ENCODE results near the gene WDFY4.
A peak's percentile ranks its signal among the peaks of the same experiment; 100 is the strongest.

Gene WDFY4

GRCh38 chr10:48657416-48657815 lies 27.3 kb upstream of the WDFY4 start:
- TF ChIP-seq, protein P1, sequence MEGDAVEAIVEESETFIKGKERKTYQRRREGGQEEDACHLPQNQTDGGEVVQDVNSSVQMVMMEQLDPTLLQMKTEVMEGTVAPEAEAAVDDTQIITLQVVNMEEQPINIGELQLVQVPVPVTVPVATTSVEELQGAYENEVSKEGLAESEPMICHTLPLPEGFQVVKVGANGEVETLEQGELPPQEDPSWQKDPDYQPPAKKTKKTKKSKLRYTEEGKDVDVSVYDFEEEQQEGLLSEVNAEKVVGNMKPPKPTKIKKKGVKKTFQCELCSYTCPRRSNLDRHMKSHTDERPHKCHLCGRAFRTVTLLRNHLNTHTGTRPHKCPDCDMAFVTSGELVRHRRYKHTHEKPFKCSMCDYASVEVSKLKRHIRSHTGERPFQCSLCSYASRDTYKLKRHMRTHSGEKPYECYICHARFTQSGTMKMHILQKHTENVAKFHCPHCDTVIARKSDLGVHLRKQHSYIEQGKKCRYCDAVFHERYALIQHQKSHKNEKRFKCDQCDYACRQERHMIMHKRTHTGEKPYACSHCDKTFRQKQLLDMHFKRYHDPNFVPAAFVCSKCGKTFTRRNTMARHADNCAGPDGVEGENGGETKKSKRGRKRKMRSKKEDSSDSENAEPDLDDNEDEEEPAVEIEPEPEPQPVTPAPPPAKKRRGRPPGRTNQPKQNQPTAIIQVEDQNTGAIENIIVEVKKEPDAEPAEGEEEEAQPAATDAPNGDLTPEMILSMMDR (IDR thresholded peaks at IDR 0.05; ENCODE audit: low read depth, low read length) = no peak
- H3K36me3 ChIP-seq = no peaks in the 10 kb centered on the region
- peaks cover 4% of the 10 kb centered on the region for H3K27me3 ChIP-seq (ENCODE audit: insufficient read depth, low read depth, severe bottlenecking)
- no peaks in the 10 kb centered on the region for H3K9me3 ChIP-seq (ENCODE audit: severe bottlenecking)
- H3K27ac ChIP-seq = no peak overlapping the region
- DNase-seq = no peak
- no peak overlapping the region for H3K4me3 ChIP-seq (ENCODE audit: low read depth, low read length)

- Histone ChIP-seq H3K9me3 (ENCODE audit: severe bottlenecking) (no peaks in the 10 kb centered on the region), H3K4me3 (ENCODE audit: low read depth, low read length) (peak overlapping the region; percentile 9; the same call in 1 of the 2 replicates), H3K36me3 (no peaks in the 10 kb centered on the region), H3K27ac (no peak overlapping the region), H3K27me3 (ENCODE audit: insufficient read depth, low read depth, severe bottlenecking) (peaks cover 4% of the 10 kb centered on the region)
- peak; percentile 78 for DNase-seq
- TF ChIP-seq, protein P1 (IDR thresholded peaks at IDR 0.05; ENCODE audit: low read depth, low read length) = peak; percentile 84
Observed at GRCh38 chr10:48658243-48658974, 26.3 kb upstream of the WDFY4 start.

- Histone ChIP-seq H3K27me3 (ENCODE audit: insufficient read depth, low read depth, severe bottlenecking) (peaks cover 4% of the 10 kb centered on the region), H3K36me3 (no peaks in the 10 kb centered on the region), H3K27ac (no peak overlapping the region), H3K9me3 (ENCODE audit: severe bottlenecking) (no peaks in the 10 kb centered on the region), H3K4me3 (ENCODE audit: low read depth, low read length) (no peak overlapping the region)
- DNase-seq = no peak
- TF ChIP-seq, protein P1 (IDR thresholded peaks at IDR 0.05; ENCODE audit: low read depth, low read length) = no peak
Observed at GRCh38 chr10:48658975-48659269, 25.8 kb upstream of the WDFY4 start.

GRCh38 chr10:48659790-48660189 lies 24.9 kb upstream of the WDFY4 start:
- no peak for DNase-seq
- Histone ChIP-seq H3K36me3 (no peaks in the 10 kb centered on the region), H3K4me3 (ENCODE audit: low read depth, low read length) (no peak overlapping the region), H3K27me3 (ENCODE audit: insufficient read depth, low read depth, severe bottlenecking) (peaks cover 4% of the 10 kb centered on the region), H3K9me3 (ENCODE audit: severe bottlenecking) (no peaks in the 10 kb centered on the region), H3K27ac (no peak overlapping the region)
- TF ChIP-seq, protein P1 (IDR thresholded peaks at IDR 0.05; ENCODE audit: low read depth, low read length) = no peak

DNA sequence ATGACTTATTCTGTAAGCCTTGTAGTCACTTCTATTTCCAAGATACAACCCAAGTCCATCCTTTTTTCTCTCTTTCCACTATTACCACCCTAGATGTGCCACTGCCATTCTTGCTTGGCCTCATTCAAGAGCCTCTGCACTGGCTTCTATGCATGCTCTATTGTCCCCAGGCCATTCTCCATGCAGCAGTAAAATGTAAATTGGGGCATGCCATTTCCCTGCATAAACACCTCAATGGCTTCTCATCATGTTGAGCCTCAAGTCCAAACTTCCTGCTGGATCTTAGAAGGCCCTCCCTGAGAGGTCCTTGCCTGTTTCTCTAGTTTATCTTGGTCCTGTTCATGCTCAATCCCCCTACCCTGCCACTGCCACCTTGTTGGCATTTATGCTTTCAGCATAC lies 23.2 kb upstream of the WDFY4 start:
- Histone ChIP-seq H3K36me3 (no peaks in the 10 kb centered on the region), H3K4me3 (ENCODE audit: low read depth, low read length) (no peak overlapping the region), H3K27me3 (ENCODE audit: insufficient read depth, low read depth, severe bottlenecking) (peaks cover 4% of the 10 kb centered on the region), H3K27ac (no peak overlapping the region), H3K9me3 (ENCODE audit: severe bottlenecking) (peaks cover 2% of the 10 kb centered on the region)
- TF ChIP-seq, protein P1 (IDR thresholded peaks at IDR 0.05; ENCODE audit: low read depth, low read length) = no peak
- DNase-seq = no peak
